ENCODE measurements around the gene HIKESHI.

DNA sequence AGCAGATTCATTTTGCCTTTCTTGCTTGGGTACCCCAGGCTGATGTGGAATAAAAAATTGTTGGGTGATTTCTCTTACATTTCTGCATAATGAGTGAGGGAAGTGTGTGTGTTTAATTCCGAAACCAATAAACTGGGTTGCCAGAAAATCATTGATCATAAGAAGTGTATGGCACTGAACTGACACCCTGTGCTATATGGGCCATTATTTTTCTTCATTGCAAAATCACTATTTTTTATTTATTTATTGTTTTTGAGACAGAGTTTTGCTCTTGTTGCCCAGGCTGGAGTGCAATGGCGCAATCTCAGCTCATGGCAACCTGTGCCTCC lies 14.6 kb upstream of the HIKESHI start:
- TF ChIP-seq, protein P1, sequence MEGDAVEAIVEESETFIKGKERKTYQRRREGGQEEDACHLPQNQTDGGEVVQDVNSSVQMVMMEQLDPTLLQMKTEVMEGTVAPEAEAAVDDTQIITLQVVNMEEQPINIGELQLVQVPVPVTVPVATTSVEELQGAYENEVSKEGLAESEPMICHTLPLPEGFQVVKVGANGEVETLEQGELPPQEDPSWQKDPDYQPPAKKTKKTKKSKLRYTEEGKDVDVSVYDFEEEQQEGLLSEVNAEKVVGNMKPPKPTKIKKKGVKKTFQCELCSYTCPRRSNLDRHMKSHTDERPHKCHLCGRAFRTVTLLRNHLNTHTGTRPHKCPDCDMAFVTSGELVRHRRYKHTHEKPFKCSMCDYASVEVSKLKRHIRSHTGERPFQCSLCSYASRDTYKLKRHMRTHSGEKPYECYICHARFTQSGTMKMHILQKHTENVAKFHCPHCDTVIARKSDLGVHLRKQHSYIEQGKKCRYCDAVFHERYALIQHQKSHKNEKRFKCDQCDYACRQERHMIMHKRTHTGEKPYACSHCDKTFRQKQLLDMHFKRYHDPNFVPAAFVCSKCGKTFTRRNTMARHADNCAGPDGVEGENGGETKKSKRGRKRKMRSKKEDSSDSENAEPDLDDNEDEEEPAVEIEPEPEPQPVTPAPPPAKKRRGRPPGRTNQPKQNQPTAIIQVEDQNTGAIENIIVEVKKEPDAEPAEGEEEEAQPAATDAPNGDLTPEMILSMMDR (IDR thresholded peaks at IDR 0.05; ENCODE audit: low read length), result no peak
- no peak for TF ChIP-seq EZH2 (IDR thresholded peaks at IDR 0.05; ENCODE audit: borderline replicate concordance, low read length)
